SU-DHL-6 (cell line): ENCODE measurements around the gene SPINT3.

Experiments used
- EZH2phosphoT487 ChIP-seq: fragments of 200-600 bp; sonication (generic), shearing (Covaris generic); conservative IDR thresholded peaks from 2 replicates; pipeline ENCODE4 v1.6.1; 2018; ENCODE audit warnings: mild to moderate bottlenecking, antibody characterized with exemption, low read length, moderate library complexity, mixed read lengths
- TF ChIP-seq, protein P1 (sequence below): fragments of 200-600 bp; sonication (generic); IDR thresholded peaks from one replicate; pipeline ENCODE4 v1.5.1; 2017; ENCODE audit warnings: antibody characterized with exemption, mild to moderate bottlenecking, low read length, moderate library complexity; ENCODE audit not compliant: insufficient read depth, poor library complexity, severe bottlenecking

DNA sequence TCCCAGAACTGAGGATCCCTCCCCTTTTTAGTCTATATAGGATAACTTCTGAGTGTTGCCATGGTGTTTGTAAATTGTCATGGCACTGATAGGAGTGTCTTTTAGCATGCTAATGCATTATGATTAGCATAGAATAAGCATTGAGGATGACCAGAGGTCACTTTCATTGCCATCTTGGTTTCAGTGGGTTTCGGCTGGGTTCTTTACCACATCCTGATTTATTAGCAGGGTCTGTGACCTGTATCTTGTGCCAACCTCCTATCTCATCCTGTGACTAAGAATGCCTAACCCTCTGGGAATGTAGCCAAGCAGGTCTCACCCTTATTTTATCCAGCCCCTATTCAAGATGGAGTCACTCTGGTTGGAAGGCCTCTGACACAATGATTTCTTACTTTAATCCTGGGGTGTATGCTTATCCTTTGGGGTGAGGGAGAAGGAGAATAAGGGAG, 26.3 kb downstream of the SPINT3 start:
- TF ChIP-seq, protein P1, sequence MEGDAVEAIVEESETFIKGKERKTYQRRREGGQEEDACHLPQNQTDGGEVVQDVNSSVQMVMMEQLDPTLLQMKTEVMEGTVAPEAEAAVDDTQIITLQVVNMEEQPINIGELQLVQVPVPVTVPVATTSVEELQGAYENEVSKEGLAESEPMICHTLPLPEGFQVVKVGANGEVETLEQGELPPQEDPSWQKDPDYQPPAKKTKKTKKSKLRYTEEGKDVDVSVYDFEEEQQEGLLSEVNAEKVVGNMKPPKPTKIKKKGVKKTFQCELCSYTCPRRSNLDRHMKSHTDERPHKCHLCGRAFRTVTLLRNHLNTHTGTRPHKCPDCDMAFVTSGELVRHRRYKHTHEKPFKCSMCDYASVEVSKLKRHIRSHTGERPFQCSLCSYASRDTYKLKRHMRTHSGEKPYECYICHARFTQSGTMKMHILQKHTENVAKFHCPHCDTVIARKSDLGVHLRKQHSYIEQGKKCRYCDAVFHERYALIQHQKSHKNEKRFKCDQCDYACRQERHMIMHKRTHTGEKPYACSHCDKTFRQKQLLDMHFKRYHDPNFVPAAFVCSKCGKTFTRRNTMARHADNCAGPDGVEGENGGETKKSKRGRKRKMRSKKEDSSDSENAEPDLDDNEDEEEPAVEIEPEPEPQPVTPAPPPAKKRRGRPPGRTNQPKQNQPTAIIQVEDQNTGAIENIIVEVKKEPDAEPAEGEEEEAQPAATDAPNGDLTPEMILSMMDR = no peak
- no peak for TF ChIP-seq EZH2phosphoT487
